H1 (cell line): ENCODE data around the gene B3GAT1. TPM values are rescaled to one million over a fixed set of nuclear protein-coding genes. Genes with fewer than 3 reads are reported as not detected.

Experiments used
- polyA plus RNA-seq, 7 experiments: library from polyadenylated mRNA; depleted of rRNA in 3 of 7; stranded (reverse) in 5 of 7; unstranded in 2 of 7; fragments of >200 nt in 5 of 7; fragments of 200-250 nt in 2 of 7; gene quantifications; 1 replicate in 5 of 7; 2 replicates in 1 of 7; 4 replicates in 1 of 7; pipeline versions ENCODE4 v1.2.1 to v1.2.3, GENCODE V29; 2011 to 2013; ENCODE audit warnings: missing spikeins in 2 of 7, mixed read lengths in 2 of 7
- total RNA-seq: library from RNA; stranded (reverse); fragmentation: NEBNext Ultra II Directional; extraction: Animal tissue kit (Norgen Biotek cat#: 25700); gene quantifications from 2 replicates; pipeline ENCODE4 v1.2.1, GENCODE V29; 2021

The B3GAT1 gene
- total and polyA plus RNA-seq, 2 of the 8 experiments (the other 6 are each of a cell fraction or from before 2014, with no cell fraction given), result 19.7 to 32.4 TPM

Other genes with a start within 250 kb of the B3GAT1 start
- 50.3 and 55.2 TPM in 2 replicates for gene NCAPD3, start 188.3 kb downstream of the B3GAT1 start, total RNA-seq
- gene NCAPD3, start 188.3 kb downstream of the B3GAT1 start, polyA plus RNA-seq (2011; rRNA removed), result 26.5 and 27.1 TPM in 2 replicates
- gene VPS26B, start 187.6 kb downstream of the B3GAT1 start, total RNA-seq, result 26.8 and 27.0 TPM in 2 replicates
- gene VPS26B, start 187.6 kb downstream of the B3GAT1 start, polyA plus RNA-seq (2011; rRNA removed), result 18.3 and 19.6 TPM in 2 replicates
- gene THYN1, start 158.9 kb downstream of the B3GAT1 start, total RNA-seq, result 95.1 and 95.4 TPM in 2 replicates
- 41.3 and 77.3 TPM in 2 replicates for gene THYN1, start 158.9 kb downstream of the B3GAT1 start, polyA plus RNA-seq (2011; rRNA removed)
- gene ACAD8, start 158.7 kb downstream of the B3GAT1 start, total RNA-seq, result 48.2 and 52.7 TPM in 2 replicates
- 40.9 and 45.8 TPM in 2 replicates for gene ACAD8, start 158.7 kb downstream of the B3GAT1 start, polyA plus RNA-seq (2011; rRNA removed)
- gene GLB1L3, start 135.9 kb downstream of the B3GAT1 start, total RNA-seq, result 32.6 and 33.2 TPM in 2 replicates
- 14.9 and 19.7 TPM in 2 replicates for gene GLB1L3, start 135.9 kb downstream of the B3GAT1 start, polyA plus RNA-seq (2011; rRNA removed)
- 7.9 and 8.0 TPM in 2 replicates for gene GLB1L2, start 80.3 kb downstream of the B3GAT1 start, total RNA-seq
- 4.4 and 5.7 TPM in 2 replicates for gene GLB1L2, start 80.3 kb downstream of the B3GAT1 start, polyA plus RNA-seq (2011; rRNA removed)